ENCODE data around the gene CEP290. TPM values are rescaled to one million over a fixed set of nuclear protein-coding genes. Genes with fewer than 3 reads are reported as not detected.

CEP290 gene
- total and polyA plus RNA-seq, 2 donors = 9.2 to 13.8 TPM

GRCh38 chr12:88067301-88067700, 74.6 kb downstream of the CEP290 start:
- H3K27me3 ChIP-seq (ENCODE audit: control insufficient read depth in 2 of 2, insufficient read depth in 1 of 2, low read length in 1 of 2) = no peaks in the 10 kb centered on the region
- H3K36me3 ChIP-seq (ENCODE audit: control insufficient read depth in 2 of 2, insufficient read depth in 2 of 2, low read length in 1 of 2) = peaks cover 0 to 2% of the 10 kb centered on the region in 2 donors
- DNase-seq (ENCODE audit: low read depth in 6 of 9, low spot score in 9 of 9) = no peak

GRCh38 chr12:88063375-88063774, 78.5 kb downstream of the CEP290 start:
- Histone ChIP-seq H3K4me1 (ENCODE audit: control insufficient read depth in 2 of 2, insufficient read depth in 2 of 2, low read length in 2 of 2) (no peaks in the 10 kb centered on the region), H3K27ac (ENCODE audit: low read depth in 1 of 2, low read length in 1 of 2) (no peak overlapping the region), H3K9me3 (ENCODE audit: control insufficient read depth in 2 of 2, insufficient read depth in 1 of 2, low read length in 1 of 2) (no peaks in the 10 kb centered on the region), H3K36me3 (ENCODE audit: control insufficient read depth in 2 of 2, insufficient read depth in 2 of 2, low read length in 1 of 2) (peaks cover 0 to under 1% of the 10 kb centered on the region in 2 donors), H3K4me3 (ENCODE audit: low read length in 2 of 2) (no peak overlapping the region), H3K27me3 (ENCODE audit: control insufficient read depth in 2 of 2, insufficient read depth in 1 of 2, low read length in 1 of 2) (no peaks in the 10 kb centered on the region)
- WGBS = 98% methylated on average over 2 of the region's 2 CpGs
- DNase-seq (ENCODE audit: low read depth in 6 of 9, low spot score in 9 of 9) = no peak

More at GRCh38 chr12:88067301-88067700, 74.6 kb downstream of the CEP290 start:
- Histone ChIP-seq H3K4me3 (ENCODE audit: low read length in 2 of 2) (no peak overlapping the region), H3K4me1 (ENCODE audit: control insufficient read depth in 2 of 2, insufficient read depth in 2 of 2, low read length in 2 of 2) (no peaks in the 10 kb centered on the region), H3K27ac (ENCODE audit: low read depth in 1 of 2, low read length in 1 of 2) (no peak overlapping the region), H3K9me3 (ENCODE audit: control insufficient read depth in 2 of 2, insufficient read depth in 1 of 2, low read length in 1 of 2) (no peaks in the 10 kb centered on the region)
- 97% methylated on average over 9 of the region's 9 CpGs for WGBS

- H3K27ac ChIP-seq (ENCODE audit: low read depth in 1 of 2, low read length in 1 of 2) = no peak overlapping the region
- H3K4me1 ChIP-seq (ENCODE audit: control insufficient read depth in 2 of 2, insufficient read depth in 2 of 2, low read length in 2 of 2) = no peaks in the 10 kb centered on the region
- no peaks in the 10 kb centered on the region for H3K27me3 ChIP-seq (ENCODE audit: control insufficient read depth in 2 of 2, insufficient read depth in 1 of 2, low read length in 1 of 2)
- no peak for DNase-seq (ENCODE audit: low read depth in 6 of 9, low spot score in 9 of 9)
- H3K4me3 ChIP-seq (ENCODE audit: low read length in 2 of 2) = no peak overlapping the region
- 68% methylated on average over 1 of the region's 1 CpG for WGBS
- H3K36me3 ChIP-seq (ENCODE audit: control insufficient read depth in 2 of 2, insufficient read depth in 2 of 2, low read length in 1 of 2) = peaks cover 3 to 9% of the 10 kb centered on the region in 2 donors
- H3K9me3 ChIP-seq (ENCODE audit: control insufficient read depth in 2 of 2, insufficient read depth in 1 of 2, low read length in 1 of 2) = no peaks in the 10 kb centered on the region
Measured at GRCh38 chr12:88062474-88062873, 79.4 kb downstream of the CEP290 start.

GRCh38 chr12:88058719-88059077, 83.2 kb downstream of the CEP290 start:
- Histone ChIP-seq H3K36me3 (ENCODE audit: control insufficient read depth in 2 of 2, insufficient read depth in 2 of 2, low read length in 1 of 2) (peaks cover 5 to 9% of the 10 kb centered on the region in 2 donors), H3K27me3 (ENCODE audit: control insufficient read depth in 2 of 2, insufficient read depth in 1 of 2, low read length in 1 of 2) (no peaks in the 10 kb centered on the region), H3K27ac (ENCODE audit: low read depth in 1 of 2, low read length in 1 of 2) (no peak overlapping the region), H3K4me3 (ENCODE audit: low read length in 2 of 2) (no peak overlapping the region), H3K4me1 (ENCODE audit: control insufficient read depth in 2 of 2, insufficient read depth in 2 of 2, low read length in 2 of 2) (no peaks in the 10 kb centered on the region), H3K9me3 (ENCODE audit: control insufficient read depth in 2 of 2, insufficient read depth in 1 of 2, low read length in 1 of 2) (no peaks in the 10 kb centered on the region)
- DNase-seq (ENCODE audit: low read depth in 6 of 9, low spot score in 9 of 9) = no peak
- WGBS = 98% methylated on average over 1 of the region's 1 CpG

GRCh38 chr12:88057994-88058718, 83.7 kb downstream of the CEP290 start:
- Histone ChIP-seq H3K27me3 (ENCODE audit: control insufficient read depth in 2 of 2, insufficient read depth in 1 of 2, low read length in 1 of 2) (no peaks in the 10 kb centered on the region), H3K4me1 (ENCODE audit: control insufficient read depth in 2 of 2, insufficient read depth in 2 of 2, low read length in 2 of 2) (no peaks in the 10 kb centered on the region), H3K36me3 (ENCODE audit: control insufficient read depth in 2 of 2, insufficient read depth in 2 of 2, low read length in 1 of 2) (peaks cover 5 to 9% of the 10 kb centered on the region in 2 donors), H3K9me3 (ENCODE audit: control insufficient read depth in 2 of 2, insufficient read depth in 1 of 2, low read length in 1 of 2) (no peaks in the 10 kb centered on the region), H3K4me3 (ENCODE audit: low read length in 2 of 2) (no peak overlapping the region), H3K27ac (ENCODE audit: low read depth in 1 of 2, low read length in 1 of 2) (no peak overlapping the region)
- DNase-seq (ENCODE audit: low read depth in 6 of 9, low spot score in 9 of 9) = no peak
- WGBS = 98% methylated on average over 4 of the region's 4 CpGs

- H3K27me3 ChIP-seq (ENCODE audit: control insufficient read depth in 2 of 2, insufficient read depth in 1 of 2, low read length in 1 of 2) = no peaks in the 10 kb centered on the region
- H3K27ac ChIP-seq (ENCODE audit: low read depth in 1 of 2, low read length in 1 of 2) = no peak overlapping the region
- no peak overlapping the region for H3K4me3 ChIP-seq (ENCODE audit: low read length in 2 of 2)
- DNase-seq (ENCODE audit: low read depth in 6 of 9, low spot score in 9 of 9) = no peak
- H3K4me1 ChIP-seq (ENCODE audit: control insufficient read depth in 2 of 2, insufficient read depth in 2 of 2, low read length in 2 of 2) = no peaks in the 10 kb centered on the region
- no peaks in the 10 kb centered on the region for H3K9me3 ChIP-seq (ENCODE audit: control insufficient read depth in 2 of 2, insufficient read depth in 1 of 2, low read length in 1 of 2)
- peaks cover 9 to 10% of the 10 kb centered on the region in 2 donors for H3K36me3 ChIP-seq (ENCODE audit: control insufficient read depth in 2 of 2, insufficient read depth in 2 of 2, low read length in 1 of 2)
- 98% methylated on average over 2 of the region's 2 CpGs for WGBS
Measured at GRCh38 chr12:88056571-88056970, 85.3 kb downstream of the CEP290 start.

GRCh38 chr12:88052686-88053085, 89.2 kb downstream of the CEP290 start:
- no peaks in the 10 kb centered on the region for H3K9me3 ChIP-seq (ENCODE audit: control insufficient read depth in 2 of 2, insufficient read depth in 1 of 2, low read length in 1 of 2)
- no peak overlapping the region for H3K27ac ChIP-seq (ENCODE audit: low read depth in 1 of 2, low read length in 1 of 2)
- H3K4me3 ChIP-seq (ENCODE audit: low read length in 2 of 2) = no peak overlapping the region
- H3K27me3 ChIP-seq (ENCODE audit: control insufficient read depth in 2 of 2, insufficient read depth in 1 of 2, low read length in 1 of 2) = no peaks in the 10 kb centered on the region
- DNase-seq (ENCODE audit: low read depth in 6 of 9, low spot score in 9 of 9) = peak in 2 of 9 donors; percentile 20 to 24
- H3K4me1 ChIP-seq (ENCODE audit: control insufficient read depth in 2 of 2, insufficient read depth in 2 of 2, low read length in 2 of 2) = no peaks in the 10 kb centered on the region
- WGBS = 99% methylated on average over 1 of the region's 1 CpG
- peaks cover 6 to 18% of the 10 kb centered on the region in 2 donors for H3K36me3 ChIP-seq (ENCODE audit: control insufficient read depth in 2 of 2, insufficient read depth in 2 of 2, low read length in 1 of 2)

- H3K9me3 ChIP-seq (ENCODE audit: control insufficient read depth in 2 of 2, insufficient read depth in 1 of 2, low read length in 1 of 2) = no peaks in the 10 kb centered on the region
- no peak for DNase-seq (ENCODE audit: low read depth in 6 of 9, low spot score in 9 of 9)
- no peaks in the 10 kb centered on the region for H3K27me3 ChIP-seq (ENCODE audit: control insufficient read depth in 2 of 2, insufficient read depth in 1 of 2, low read length in 1 of 2)
- no peaks in the 10 kb centered on the region for H3K4me1 ChIP-seq (ENCODE audit: control insufficient read depth in 2 of 2, insufficient read depth in 2 of 2, low read length in 2 of 2)
- peaks cover 8 to 37% of the 10 kb centered on the region in 2 donors for H3K36me3 ChIP-seq (ENCODE audit: control insufficient read depth in 2 of 2, insufficient read depth in 2 of 2, low read length in 1 of 2)
- no peak overlapping the region for H3K4me3 ChIP-seq (ENCODE audit: low read length in 2 of 2)
- H3K27ac ChIP-seq (ENCODE audit: low read depth in 1 of 2, low read length in 1 of 2) = no peak overlapping the region
- 98% methylated on average over 5 of the region's 5 CpGs for WGBS
Measured at GRCh38 chr12:88044035-88044434, 97.9 kb downstream of the CEP290 start.

GRCh38 chr12:88037770-88038169, 104.1 kb downstream of the CEP290 start:
- Histone ChIP-seq H3K27me3 (ENCODE audit: control insufficient read depth in 2 of 2, insufficient read depth in 1 of 2, low read length in 1 of 2) (no peaks in the 10 kb centered on the region), H3K27ac (ENCODE audit: low read depth in 1 of 2, low read length in 1 of 2) (no peak overlapping the region), H3K9me3 (ENCODE audit: control insufficient read depth in 2 of 2, insufficient read depth in 1 of 2, low read length in 1 of 2) (no peaks in the 10 kb centered on the region), H3K36me3 (ENCODE audit: control insufficient read depth in 2 of 2, insufficient read depth in 2 of 2, low read length in 1 of 2) (no peaks in the 10 kb centered on the region), H3K4me1 (ENCODE audit: control insufficient read depth in 2 of 2, insufficient read depth in 2 of 2, low read length in 2 of 2) (peaks cover 9 to 18% of the 10 kb centered on the region in 2 donors), H3K4me3 (ENCODE audit: low read length in 2 of 2) (no peak overlapping the region)
- WGBS = 95% methylated on average over 1 of the region's 1 CpG
- DNase-seq (ENCODE audit: low read depth in 6 of 9, low spot score in 9 of 9) = no peak
